ENCODE results near the gene SLC9A9. TPM values are rescaled to one million over a fixed set of nuclear protein-coding genes. Genes with fewer than 3 reads are reported as not detected.
"Not testable (repeated sequence)": the region's sequence is repeated elsewhere in the genome, so short reads cannot be mapped to it uniquely, and the experiment has no call there.

SLC9A9 gene
- total RNA-seq, 1 donor from 2014 or later = 35.2 TPM

DNA sequence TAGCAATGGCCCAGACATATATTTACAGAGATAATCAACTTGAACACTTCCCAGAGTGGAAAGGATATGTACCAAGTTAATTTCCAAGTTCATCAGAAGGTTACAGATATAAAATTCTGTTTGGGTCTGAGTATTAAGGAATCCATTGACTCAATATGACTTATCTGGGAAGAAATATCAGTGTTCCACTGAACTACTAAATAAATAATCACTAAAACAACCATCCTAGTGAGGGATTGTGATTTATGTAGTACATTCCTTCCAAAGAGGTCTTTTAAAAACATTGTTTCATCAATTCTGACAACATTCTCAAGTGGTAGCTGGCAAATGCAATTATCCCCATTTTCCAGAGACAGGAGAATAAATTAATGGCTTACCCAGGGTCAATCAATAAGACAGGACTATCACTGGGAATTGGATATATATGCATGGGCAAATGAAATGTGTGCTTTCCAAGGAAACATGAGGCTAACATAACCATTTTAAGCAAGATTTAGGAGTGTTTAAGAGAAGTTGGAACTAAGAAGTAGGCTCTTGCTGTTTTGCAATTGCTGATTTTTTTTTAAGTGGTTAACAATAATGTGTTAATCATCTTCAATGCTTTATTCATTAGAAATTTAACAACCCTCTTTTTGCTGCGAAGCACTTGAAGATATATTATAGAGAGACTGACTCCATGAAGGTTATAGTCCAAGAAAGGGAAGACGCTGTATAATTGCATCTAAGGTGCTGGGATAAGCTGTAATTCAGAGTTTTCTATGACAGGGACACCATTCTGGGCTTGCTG lies 37.9 kb downstream of the SLC9A9 start:
- no peak for DNase-seq

DNA sequence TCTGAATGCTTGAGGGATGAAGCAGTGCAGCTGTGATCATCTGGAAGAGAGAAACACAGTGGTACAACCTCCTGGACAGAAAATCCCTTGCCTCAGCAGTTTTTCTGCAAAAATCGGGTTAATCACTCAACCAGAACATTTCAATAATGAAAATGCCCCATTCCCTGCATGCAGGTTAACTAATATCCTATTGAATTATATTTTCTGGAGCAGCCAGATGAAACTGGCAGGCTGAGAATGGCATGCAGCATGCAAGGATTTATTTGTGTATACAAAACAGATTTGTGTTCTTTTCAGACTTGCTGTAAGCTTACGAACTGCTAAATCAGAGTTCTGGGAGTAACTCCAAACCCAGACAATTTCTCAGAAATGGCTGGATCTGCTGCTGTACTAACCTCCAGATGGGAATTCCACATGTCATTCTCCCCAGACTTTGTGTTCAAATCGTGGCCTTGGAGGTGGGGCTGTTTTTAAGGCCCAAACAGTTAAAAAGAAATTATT lies 39.1 kb downstream of the SLC9A9 start:
- DNase-seq = peak; percentile 96

DNA sequence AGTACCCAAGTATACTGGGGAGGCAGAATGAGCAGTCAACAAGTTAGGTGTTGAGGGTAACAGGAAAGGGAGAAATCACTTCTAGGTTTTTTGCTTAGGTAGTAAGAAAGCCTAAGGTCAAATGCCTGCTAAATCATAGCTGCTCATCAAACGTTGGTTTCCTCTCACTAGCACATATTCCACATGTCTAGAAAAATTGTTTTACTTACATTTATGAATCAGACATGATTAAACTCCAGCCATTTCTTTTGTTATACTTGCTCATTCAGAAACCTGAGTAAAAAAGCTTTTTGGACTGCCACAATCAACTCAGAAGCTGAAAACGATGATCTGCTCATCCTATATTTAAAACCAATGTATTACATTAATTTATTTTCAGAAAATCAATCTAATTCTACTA lies 40.2 kb downstream of the SLC9A9 start:
- no peak for DNase-seq

DNA sequence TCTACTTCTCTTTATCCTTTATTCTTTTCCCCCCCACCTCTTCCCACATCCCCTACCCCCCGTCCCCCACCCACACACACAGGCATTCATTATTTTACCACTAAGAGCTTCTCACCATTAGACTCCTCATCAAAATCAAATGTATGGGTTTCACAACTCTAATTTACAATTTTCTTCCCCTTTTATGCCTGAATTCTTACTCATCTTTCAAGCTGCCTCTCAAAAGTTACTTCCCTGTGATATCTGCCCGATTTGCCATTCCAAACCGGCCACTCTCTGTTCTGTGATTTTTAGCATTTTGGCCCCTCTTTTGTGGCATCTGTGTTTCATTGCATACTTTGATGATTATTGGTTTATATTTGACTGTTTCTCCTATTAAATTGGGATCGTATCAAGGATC lies 42.2 kb downstream of the SLC9A9 start:
- DNase-seq = no peak

DNA sequence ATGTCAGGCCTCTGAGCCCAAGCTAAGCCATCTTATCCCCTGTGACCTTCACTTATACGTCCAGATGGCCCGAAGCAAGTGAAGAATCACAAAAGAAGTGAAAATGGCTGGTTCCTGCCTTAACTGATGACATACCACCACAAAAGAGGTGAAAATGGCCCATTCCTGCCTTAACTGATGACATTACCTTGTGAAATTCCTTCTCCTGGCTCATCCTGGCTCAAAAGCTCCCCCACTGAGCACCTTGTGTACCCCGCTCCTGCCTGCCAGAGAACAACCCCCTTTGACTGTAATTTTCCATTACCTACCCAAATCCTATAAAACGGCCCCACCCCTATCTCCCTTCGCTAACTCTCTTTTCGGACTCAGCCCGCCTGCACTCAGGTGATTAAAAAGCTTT lies 42.8 kb downstream of the SLC9A9 start:
- not testable (repeated sequence) for DNase-seq

DNA sequence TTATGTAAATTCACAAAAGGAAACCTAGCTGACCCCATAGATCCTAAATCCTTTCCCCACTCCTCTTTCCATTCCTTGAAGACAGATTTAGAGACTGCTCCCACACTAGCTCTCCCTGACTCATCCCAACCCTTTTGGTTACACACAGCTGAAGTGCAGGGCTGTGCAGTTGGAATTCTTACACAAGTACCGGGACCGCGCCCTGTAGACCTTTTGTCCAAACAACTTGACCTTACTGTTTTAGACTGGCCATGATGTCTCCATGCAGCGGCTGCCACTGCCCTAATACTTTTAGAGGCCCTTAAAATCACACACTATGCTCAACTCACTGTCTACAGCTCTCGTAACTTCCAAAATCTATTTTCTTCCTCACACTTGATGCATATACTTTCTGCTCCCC lies 47.2 kb downstream of the SLC9A9 start:
- not testable (repeated sequence) for DNase-seq

DNA sequence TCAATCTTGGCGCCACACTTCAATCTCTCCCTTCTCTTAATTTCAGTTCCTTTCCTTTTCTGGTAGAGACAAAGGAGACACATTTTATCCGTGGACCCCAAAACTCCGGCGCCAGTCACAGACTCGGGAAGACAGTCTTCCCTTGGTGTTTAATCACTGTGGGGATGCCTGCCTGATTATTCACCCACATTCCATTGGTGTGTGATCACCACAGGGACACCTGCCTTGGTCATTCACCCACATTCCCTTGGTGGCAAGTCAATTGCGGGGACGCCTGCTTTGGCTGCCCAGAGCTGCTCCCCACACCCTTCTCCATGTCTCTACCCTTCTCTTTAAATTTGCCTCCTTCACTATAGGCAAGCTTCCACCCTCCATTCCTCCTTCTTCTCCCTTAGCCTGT lies 50.1 kb downstream of the SLC9A9 start:
- DNase-seq = not testable (repeated sequence)

DNA sequence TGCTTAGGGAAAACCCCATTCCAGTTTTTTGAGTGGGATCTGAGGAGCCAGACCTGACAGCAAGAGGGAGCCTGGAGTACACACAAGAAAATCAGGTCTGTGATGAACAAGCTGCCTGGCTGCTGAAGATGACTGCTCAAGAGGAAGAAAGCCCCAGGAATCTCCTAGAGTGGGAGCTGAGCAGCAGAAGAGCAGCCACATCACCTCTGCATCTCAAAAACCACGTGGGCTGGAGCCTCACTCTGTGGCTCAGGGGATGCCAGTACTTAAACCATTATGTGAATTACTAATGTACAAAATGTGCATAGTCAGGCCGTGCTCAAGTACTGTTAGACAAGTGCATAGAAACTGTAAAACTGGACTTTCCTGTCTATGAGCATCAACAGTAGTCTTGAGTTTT lies 52.4 kb downstream of the SLC9A9 start:
- DNase-seq = no peak

DNA sequence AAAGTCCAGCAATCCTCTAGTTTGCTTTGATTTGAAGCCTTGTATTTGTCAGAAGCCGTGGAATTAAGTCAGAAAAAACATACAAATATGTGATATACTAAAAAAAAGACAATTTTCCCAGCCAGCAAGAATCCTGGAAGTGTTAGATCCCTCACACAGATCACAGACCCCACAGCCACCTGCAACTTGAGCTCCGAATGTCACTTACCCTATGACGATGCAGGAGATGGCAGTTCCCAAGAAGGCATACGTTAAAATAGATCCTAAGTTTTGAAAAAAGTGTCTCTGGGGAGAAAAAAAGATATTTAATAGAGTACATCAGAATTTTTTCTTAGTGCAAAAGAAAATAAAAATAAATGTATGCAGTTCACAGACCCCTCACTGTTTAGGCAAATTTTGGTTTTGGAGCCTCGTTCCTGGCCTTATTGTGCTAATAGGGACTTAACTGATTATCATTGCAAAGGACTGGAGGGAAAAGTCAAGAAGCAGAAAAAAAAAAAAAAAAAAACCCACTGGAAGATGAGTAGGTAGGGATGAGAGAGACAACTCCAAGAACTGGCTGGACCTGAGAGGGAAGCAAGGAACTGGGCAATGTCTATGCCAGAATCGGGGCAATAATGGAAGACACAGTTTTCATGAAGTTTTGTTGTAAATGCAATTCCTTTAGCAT lies 53.3 kb downstream of the SLC9A9 start:
- DNase-seq = no peak

DNA sequence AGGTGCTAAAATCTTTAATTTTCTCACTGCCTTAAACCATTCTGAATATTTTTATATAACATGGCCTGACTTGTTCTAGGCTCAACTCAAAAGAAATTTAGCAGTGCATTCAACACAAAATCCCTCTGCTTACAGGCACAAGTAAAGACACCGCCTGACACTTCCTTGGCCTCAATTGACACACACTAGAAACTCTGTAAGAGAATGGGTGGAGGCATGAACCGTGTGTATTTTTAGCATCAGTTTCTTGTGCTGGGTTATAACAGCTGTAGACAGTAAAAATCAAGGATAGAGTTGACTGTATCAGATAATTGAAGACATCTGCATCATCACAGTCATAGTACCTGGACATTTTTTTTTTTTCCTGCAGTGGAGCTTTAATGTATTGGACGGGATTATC lies 54.3 kb downstream of the SLC9A9 start:
- peak; percentile 63 for DNase-seq

DNA sequence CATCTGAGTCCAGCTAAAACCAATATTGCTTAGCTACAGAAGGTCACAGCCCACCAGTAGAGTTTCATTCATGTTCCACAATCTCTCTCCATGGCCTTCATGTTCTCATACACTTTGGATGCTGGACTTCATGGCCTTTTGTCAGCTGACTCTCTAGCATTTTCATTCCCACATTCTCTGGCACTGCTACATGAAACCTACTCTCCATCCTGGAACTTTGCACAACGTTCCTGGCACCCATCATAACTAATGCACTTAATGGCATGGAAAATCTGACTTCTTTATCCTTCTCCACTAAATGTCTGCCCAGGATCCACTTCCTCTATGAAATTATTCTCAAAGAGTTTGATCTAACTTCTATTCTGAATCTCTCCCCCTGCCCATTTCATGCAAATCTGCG lies 56.9 kb downstream of the SLC9A9 start:
- no peak for DNase-seq

DNA sequence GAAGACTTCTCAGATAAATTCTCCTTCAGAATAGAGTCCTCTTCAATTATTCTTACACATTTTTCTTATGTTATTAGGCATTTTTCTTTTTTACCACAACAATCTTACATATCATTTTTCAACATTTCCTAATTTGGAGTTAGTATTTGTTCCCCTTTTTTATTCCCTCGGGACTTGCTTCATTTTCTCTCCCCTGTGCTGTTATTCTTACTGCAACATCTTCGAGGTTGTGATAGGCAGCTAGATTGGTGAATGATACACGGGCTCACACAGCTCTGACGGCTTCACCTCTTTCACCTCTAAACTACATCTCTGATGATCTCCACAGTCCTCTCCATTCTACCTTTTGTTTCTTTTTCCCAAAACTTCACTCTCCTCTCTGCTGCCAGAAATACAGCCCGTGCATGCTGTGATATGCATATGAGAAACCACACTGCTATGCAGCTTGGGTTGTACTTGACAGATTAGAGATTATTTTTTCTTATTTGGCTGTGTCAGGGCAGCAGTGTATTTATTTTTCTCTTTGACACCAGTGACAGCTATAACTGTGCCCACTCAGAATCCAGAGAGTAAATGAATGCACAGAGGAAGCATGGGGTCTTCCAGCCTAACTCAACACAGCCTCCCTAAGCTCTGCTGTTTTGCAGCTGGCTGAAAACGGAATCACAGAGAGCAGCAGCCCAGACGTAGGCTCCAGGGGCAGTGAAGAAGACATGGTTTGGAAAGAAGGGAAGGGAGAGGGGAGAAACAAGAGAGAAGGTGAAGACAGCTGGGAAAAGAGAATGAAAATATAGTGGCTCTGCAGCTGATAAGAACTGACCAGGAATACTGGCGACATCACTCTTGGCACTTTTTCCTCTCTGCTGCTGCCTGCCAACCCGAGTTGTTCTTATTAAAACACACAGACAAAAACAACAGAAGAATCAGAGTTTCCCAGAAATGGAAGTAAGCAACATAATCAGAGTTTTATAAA lies 61.8 kb downstream of the SLC9A9 start:
- DNase-seq = peak; percentile 69

DNA sequence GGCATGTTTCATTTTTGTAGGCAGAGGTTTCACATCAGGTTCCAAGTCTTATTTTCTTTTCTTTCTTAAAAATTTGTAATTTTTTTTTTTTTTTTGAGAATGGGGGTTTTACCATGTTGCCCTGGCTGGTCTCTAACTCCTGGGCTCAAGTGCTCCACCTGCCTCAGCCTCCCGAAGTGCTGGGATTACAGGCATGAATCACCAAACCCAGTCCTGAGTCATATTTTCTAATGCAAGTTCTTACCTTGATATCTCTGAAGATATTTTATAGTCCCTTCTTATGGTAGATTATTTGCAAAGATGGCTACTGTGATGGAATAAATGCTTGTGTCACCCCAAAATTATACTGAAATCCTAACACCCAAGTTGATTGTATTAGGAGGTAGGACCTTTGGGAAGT lies 63.8 kb downstream of the SLC9A9 start:
- DNase-seq = no peak

DNA sequence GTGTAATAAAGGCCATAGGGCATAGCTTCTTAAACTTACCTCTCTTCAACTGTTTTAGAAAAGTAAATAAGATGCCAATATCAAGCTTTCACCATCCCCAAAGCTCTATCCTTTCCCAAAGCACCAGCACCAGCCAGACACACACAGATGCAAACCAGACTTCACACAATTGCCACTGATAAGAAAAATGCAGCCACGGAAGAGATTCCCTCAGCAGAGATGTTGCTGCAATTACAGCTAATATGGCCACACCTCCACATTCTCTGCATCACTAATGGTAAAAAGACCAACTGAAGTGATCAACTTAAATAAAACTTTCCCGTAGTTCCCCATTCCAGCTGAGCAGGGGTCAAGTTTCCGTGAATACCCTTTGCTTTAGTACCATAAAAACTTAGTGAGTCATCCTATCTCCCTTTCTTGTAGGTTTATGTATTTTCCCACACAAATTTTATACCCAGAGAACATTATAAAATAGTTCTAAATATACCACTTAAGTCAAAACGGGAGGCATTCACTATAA lies 64.4 kb downstream of the SLC9A9 start:
- no peak for DNase-seq

DNA sequence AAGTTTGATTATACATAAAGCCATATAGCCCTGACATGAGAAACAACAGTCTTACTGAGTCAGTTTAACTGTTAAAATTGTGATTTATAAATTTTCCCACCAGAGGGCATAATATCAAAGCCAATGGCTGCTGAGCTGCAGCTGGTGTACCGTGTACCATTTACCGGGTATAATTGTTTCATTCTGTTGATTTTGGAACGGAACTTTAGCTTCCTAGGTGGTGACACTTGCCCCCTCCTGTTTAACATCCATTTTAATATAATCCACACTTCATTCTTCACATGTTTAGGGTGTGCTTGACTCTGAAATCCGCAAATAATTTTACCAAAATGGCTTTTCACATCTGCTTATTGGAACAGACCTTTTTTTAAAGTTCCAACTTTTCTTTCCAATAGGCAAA lies 72.8 kb downstream of the SLC9A9 start:
- peak; percentile 54 for DNase-seq

DNA sequence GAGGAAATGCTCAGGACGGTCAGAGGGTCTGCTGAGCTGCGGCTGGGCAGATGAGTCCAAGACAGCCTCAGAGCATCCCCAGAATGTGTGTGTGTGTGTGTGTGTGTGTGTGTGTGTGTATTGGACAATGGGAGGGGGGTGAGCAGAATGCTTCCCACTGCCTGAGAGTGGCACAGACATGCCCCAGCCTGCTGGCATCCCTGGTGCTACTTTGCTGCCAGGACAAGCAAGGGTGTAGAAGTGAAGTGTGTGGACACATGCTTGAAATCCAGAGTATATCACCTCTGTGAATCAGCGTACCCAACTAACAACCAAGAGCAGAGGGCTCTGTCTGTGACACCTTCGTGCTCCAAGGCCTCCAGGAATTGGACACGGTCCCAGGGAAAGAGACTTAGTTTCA lies 76.3 kb downstream of the SLC9A9 start:
- no peak for DNase-seq

DNA sequence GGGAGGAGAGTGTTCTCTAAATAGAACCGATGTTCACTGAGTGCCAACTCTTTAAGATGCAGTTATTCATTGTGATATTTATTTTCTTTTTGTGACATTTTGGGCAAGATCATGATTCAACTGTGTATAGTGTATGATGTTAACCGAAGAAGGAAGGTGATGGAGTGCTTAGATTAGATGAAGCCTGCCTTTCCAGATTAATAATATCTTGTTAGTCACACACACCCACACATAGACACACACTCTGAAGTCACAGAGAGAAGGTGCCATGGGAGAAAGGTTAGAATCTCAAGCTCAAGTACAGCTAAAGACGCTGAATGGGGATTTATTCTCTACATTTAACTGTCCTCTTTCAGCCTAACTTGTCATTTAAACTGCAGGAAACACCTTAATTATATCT lies 77.0 kb downstream of the SLC9A9 start:
- no peak for DNase-seq

DNA sequence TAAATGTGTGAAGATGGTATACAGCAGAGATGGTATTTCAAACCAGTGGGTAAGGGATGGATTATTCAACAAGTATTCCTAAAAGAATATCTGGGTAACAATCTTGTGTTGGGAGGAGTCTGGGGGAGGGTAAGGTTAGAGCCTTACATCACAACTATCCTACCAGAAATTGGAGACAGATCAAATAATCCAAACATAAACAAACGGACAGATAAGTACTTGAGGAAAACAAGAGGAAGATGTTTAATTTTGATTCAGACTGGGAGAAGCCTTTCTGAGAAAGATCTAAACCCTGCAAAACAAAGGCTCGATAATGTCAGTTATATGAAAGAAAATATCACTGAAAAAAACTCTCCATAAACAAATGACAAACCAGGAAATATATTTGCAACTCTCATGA lies 77.9 kb downstream of the SLC9A9 start:
- DNase-seq = no peak

DNA sequence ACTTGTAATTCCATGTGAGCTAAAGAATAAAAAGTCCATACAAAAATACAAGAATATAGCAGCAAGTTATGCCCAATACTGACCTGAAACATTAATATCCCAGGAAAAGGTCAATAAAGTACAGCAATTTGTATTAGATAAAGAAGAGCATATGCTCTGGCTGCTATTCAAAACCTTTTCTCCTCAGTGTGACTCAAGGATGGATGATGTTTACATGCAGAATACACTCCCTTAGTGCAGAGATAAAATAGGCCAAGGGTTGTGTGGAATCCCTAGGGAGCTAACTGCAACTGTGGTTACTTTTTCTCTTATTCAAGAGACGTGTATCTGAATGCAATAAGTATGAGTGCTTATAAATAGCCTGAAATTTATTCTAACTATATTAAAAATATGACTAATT lies 78.7 kb downstream of the SLC9A9 start:
- DNase-seq = no peak

DNA sequence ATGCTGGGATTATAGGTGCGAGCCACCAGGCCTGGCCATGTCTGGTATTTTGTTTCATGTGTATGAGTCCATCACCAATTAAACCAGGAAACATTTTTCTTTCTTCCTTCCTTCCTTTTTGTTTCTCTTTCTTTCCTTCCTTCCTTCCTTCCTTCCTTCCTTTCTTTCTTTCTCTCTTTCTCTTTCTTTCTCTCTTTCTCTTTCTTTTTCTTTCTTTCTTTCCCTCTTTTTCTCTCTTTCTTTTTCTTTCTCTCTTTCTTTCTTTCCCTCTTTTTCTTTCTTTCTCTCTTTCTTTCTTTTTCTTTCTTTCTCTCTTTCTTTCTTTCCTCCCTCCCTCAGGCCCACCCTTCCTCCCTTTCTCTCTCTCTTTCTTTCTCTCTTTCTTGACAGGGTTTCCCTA lies 83.4 kb downstream of the SLC9A9 start:
- no peak for DNase-seq

DNA sequence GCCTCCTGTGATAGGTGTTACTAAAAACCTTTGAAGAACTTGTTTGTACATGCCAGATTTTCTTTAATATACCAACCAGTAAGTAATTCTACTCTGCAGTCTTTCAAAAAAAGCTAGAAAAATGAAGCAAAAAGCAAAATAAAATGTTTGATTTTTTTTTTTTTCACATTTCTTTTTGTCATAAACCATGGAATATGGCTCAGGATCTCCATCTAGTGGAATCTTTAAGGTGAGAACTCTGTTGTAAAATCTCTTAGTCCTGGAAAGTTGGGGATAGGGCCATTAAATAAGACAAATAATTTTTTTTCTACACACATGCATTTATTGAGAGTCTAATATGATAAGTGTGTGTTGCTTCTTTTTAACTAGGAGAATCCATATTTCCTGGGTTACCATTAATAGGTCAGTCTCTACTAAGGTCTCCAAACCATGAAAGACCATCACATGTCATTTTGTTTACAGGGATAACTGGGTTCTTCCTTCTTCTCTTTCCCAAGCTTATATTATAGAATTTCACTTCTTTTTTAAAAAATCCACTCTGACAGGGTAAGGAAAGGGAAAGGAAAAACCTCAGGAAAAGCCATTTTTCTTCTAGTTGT lies 84.6 kb downstream of the SLC9A9 start:
- peak; percentile 8 for DNase-seq

DNA sequence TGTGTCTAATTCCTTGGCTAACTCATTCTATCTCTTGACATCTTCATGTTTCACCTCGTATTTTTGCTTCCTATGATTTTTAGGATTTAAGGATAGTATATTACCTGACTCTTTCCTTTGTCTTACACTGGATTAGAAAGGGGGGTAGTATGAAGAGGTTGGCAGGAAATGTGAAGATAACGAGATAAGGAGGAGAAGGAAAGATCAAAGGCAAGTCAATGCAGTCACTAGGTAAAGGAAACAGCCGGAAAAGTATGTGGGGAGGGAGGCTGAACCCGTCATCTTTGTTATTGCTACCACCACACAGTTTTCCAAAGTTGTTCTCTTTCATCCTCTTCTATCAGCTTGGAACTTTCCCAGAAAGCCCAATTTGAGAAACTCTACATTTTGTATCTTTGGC lies 90.6 kb downstream of the SLC9A9 start:
- no peak for DNase-seq
